Measurements from ENCODE around the gene KLF2.

Gene KLF2

GRCh38 chr19:16368385-16369305 is 44.0 kb downstream of the KLF2 start:
- no peak for TF ChIP-seq CTCF (IDR thresholded peaks at IDR 0.05; ENCODE audit: insufficient read depth, low read depth, low read length, missing control alignments)
- DNase-seq (ENCODE audit: low read depth), result no peak
- H3K4me3 ChIP-seq (ENCODE audit: low read length), result no peak overlapping the region

- no peak for DNase-seq (ENCODE audit: low read depth)
- H3K4me3 ChIP-seq (ENCODE audit: low read length), result no peak overlapping the region
- TF ChIP-seq CTCF (IDR thresholded peaks at IDR 0.05; ENCODE audit: insufficient read depth, low read depth, low read length, missing control alignments), result no peak
Observed at GRCh38 chr19:16369306-16369663, 44.7 kb downstream of the KLF2 start.

- no peak for TF ChIP-seq CTCF (IDR thresholded peaks at IDR 0.05; ENCODE audit: insufficient read depth, low read depth, low read length, missing control alignments)
- no peak for DNase-seq (ENCODE audit: low read depth)
- no peak overlapping the region for H3K4me3 ChIP-seq (ENCODE audit: low read length)
Observed at GRCh38 chr19:16369664-16370576, 45.3 kb downstream of the KLF2 start.

- H3K4me3 ChIP-seq (ENCODE audit: low read length), result no peak overlapping the region
- TF ChIP-seq CTCF (IDR thresholded peaks at IDR 0.05; ENCODE audit: insufficient read depth, low read depth, low read length, missing control alignments), result no peak
- no peak for DNase-seq (ENCODE audit: low read depth)
Observed at GRCh38 chr19:16370641-16371391, 46.2 kb downstream of the KLF2 start.

- no peak overlapping the region for H3K4me3 ChIP-seq (ENCODE audit: low read length)
Observed at GRCh38 chr19:16371540-16371986, 46.9 kb downstream of the KLF2 start.

More at GRCh38 chr19:16371540-16371986, 46.9 kb downstream of the KLF2 start:
- DNase-seq (ENCODE audit: low read depth), result no peak
- no peak for TF ChIP-seq CTCF (IDR thresholded peaks at IDR 0.05; ENCODE audit: insufficient read depth, low read depth, low read length, missing control alignments)

Data from epithelial cell of esophagus (primary cell).